ENCODE measurements around the gene FKTN. TPM values are rescaled to one million over a fixed set of nuclear protein-coding genes. Genes with fewer than 3 reads are reported as not detected.
A peak's percentile ranks its signal among the peaks of the same experiment; 100 is the strongest.

FKTN gene
- total RNA-seq, 1 donor = 40.7 TPM

- H3K4me3 ChIP-seq (ENCODE audit: low read depth, low read length) = no peak overlapping the region
- no peak for DNase-seq (ENCODE audit: low read depth)
- no peak for TF ChIP-seq CTCF (IDR thresholded peaks at IDR 0.05; ENCODE audit: insufficient read depth, low read length)
Observed at GRCh38 chr9:105678781-105679180, 120.8 kb downstream of the FKTN start.

GRCh38 chr9:105679257-105680022 lies 121.5 kb downstream of the FKTN start:
- no peak for DNase-seq (ENCODE audit: low read depth)
- H3K4me3 ChIP-seq (ENCODE audit: low read depth, low read length) = no peak overlapping the region
- no peak for TF ChIP-seq CTCF (IDR thresholded peaks at IDR 0.05; ENCODE audit: insufficient read depth, low read length)

- TF ChIP-seq CTCF (IDR thresholded peaks at IDR 0.05; ENCODE audit: insufficient read depth, low read length) = no peak
Observed at GRCh38 chr9:105681313-105681712, 123.4 kb downstream of the FKTN start.

GRCh38 chr9:105681724-105682123 lies 123.8 kb downstream of the FKTN start:
- peak; percentile 57 for DNase-seq (ENCODE audit: low read depth)
- TF ChIP-seq CTCF (IDR thresholded peaks at IDR 0.05; ENCODE audit: insufficient read depth, low read length) = no peak
- H3K4me3 ChIP-seq (ENCODE audit: low read depth, low read length) = no peak overlapping the region

More at GRCh38 chr9:105681313-105681712, 123.4 kb downstream of the FKTN start:
- no peak for DNase-seq (ENCODE audit: low read depth)
- no peak overlapping the region for H3K4me3 ChIP-seq (ENCODE audit: low read depth, low read length)

- DNase-seq (ENCODE audit: low read depth) = no peak
- H3K4me3 ChIP-seq (ENCODE audit: low read depth, low read length) = no peak overlapping the region
- no peak for TF ChIP-seq CTCF (IDR thresholded peaks at IDR 0.05; ENCODE audit: insufficient read depth, low read length)
Observed at GRCh38 chr9:105683688-105684275, 125.9 kb downstream of the FKTN start.

GRCh38 chr9:105686936-105687335 lies 129.0 kb downstream of the FKTN start:
- DNase-seq (ENCODE audit: low read depth) = no peak
- no peak overlapping the region for H3K4me3 ChIP-seq (ENCODE audit: low read depth, low read length)
- TF ChIP-seq CTCF (IDR thresholded peaks at IDR 0.05; ENCODE audit: insufficient read depth, low read length) = no peak

Other genes with a start within 250 kb of the FKTN start
- 5.2 and 7.0 TPM in 2 replicates for gene FSD1L, start 110.1 kb upstream of the FKTN start, total RNA-seq (ENCODE audit: low replicate concordance)
- not detected in 2 replicates for gene TAL2, start 104.3 kb downstream of the FKTN start, total RNA-seq (ENCODE audit: low replicate concordance)
- gene TMEM38B, start 136.4 kb downstream of the FKTN start, total RNA-seq (ENCODE audit: low replicate concordance) = 17.7 and 36.0 TPM in 2 replicates

All from fibroblast of the aortic adventitia (primary cell).